Thyroid gland (tissue), 4 donors: ENCODE measurements around the gene NETO2.

Experiments used
- CTCF ChIP-seq, 6 experiments: fragments of 200-600 bp in 3 of 6; fragments of 450-650 bp in 3 of 6; sonication (generic) in 3 of 6; IDR thresholded peaks; one replicate each; pipeline ENCODE4 v1.5.1; 2016 to 2019; ENCODE audit warnings: antibody characterized with exemption in 6 of 6, mild to moderate bottlenecking in 2 of 6, inconsistent platforms in 1 of 6, moderate library complexity in 1 of 6
- POLR2A ChIP-seq, 2 donors: fragments of 450-650 bp; IDR thresholded peaks; one replicate each; pipeline ENCODE4 v1.6.1; 2017; ENCODE audit warnings: antibody characterized with exemption in 2 of 2, mild to moderate bottlenecking in 2 of 2, moderate library complexity in 1 of 2

GRCh38 chr16:47142486-47142820, 1.3 kb downstream of the NETO2 start:
- TF ChIP-seq CTCF (IDR thresholded peaks at IDR 0.05) (no peak), POLR2A (IDR thresholded peaks at IDR 0.05) (no peak)
